Heart right ventricle (tissue), 16 donors: ENCODE data around the gene LAMTOR1. TPM values are rescaled to one million over a fixed set of nuclear protein-coding genes. Genes with fewer than 3 reads are reported as not detected.

ENCODE experiments used
- ATAC-seq, 8 donors: fragments of 200-7000 bp; cut with Tn5 transposase; one replicate each; pipeline ENCODE4 v1.9.1; 2020; ENCODE audit warnings: mild to moderate bottlenecking in 8 of 8, moderate library complexity in 8 of 8, moderate number of reproducible peaks in 1 of 8
- DNase-seq, 2 donors: peaks; one replicate each; pipeline ENCODE4 v3.0.0-alpha.2; 2020
- H3K27ac ChIP-seq, 10 donors: fragments of 200-600 bp; sonication (generic) in 2 of 10; one replicate each; pipeline versions ENCODE4 v1.5.0 to v1.8.0; 2020 to 2022; ENCODE audit warnings: mild to moderate bottlenecking in 3 of 10
- H3K27me3 ChIP-seq, 7 donors: fragments of 200-600 bp; one replicate each; pipeline ENCODE4 v1.8.0; 2021 to 2022; ENCODE audit warnings: mild to moderate bottlenecking in 2 of 7
- H3K36me3 ChIP-seq, 9 donors: fragments of 200-600 bp; sonication (generic) in 1 of 9; one replicate each; pipeline versions ENCODE4 v1.5.0 to v1.8.0; 2020 to 2022; ENCODE audit warnings: mild to moderate bottlenecking in 2 of 9
- H3K4me1 ChIP-seq, 9 donors: fragments of 200-600 bp; sonication (generic) in 1 of 9; one replicate each; pipeline versions ENCODE4 v1.5.0 to v1.8.0; 2020 to 2022; ENCODE audit warnings: mild to moderate bottlenecking in 4 of 9
- H3K4me3 ChIP-seq, 10 donors: fragments of 200-600 bp; sonication (generic) in 2 of 10; one replicate each; pipeline versions ENCODE4 v1.5.0 to v1.8.0; 2020 to 2022; ENCODE audit warnings: mild to moderate bottlenecking in 7 of 10, moderate library complexity in 2 of 10
- H3K9me3 ChIP-seq, 11 donors: fragments of 200-600 bp in 10 of 11; sonication (generic) in 2 of 11; one replicate each; pipeline versions ENCODE4 v1.5.0 to v1.8.0; 2013 to 2022; ENCODE audit warnings: mild to moderate bottlenecking in 2 of 11, control low read depth in 1 of 11, moderate library complexity in 1 of 11
- CTCF ChIP-seq, 9 donors: fragments of 200-600 bp; sonication (generic) in 2 of 9; IDR thresholded peaks; one replicate each; pipeline versions ENCODE4 v1.5.0 to v1.8.0; 2021 to 2022; ENCODE audit warnings: antibody characterized with exemption in 9 of 9, mild to moderate bottlenecking in 5 of 9, moderate library complexity in 1 of 9
- WGBS, 2 donors: extraction: QIAGEN DNeasy Blood & Tissue Kit; methylation state at CpG; one replicate each; pipeline ENCODE4 v1.1.7; 2013; ENCODE audit warnings: inconsistent platforms in 1 of 2; 5-methylcytosine and 5-hydroxymethylcytosine counted together
- intact Hi-C, 10 donors: fragments of 100-400 bp; cut with DNase I; formaldehyde crosslinking; loops; one replicate each; pipeline versions ENCODE4 v1.11.1 to v1.14.2; 2022
- polyA plus RNA-seq, 2 donors: library from polyadenylated mRNA; stranded (reverse); fragments of 200-250 nt; gene quantifications; one replicate each; pipeline ENCODE4 v1.2.3, GENCODE V29; 2013
- total RNA-seq, 10 donors: library from RNA; stranded (reverse); fragmentation: NEBNext Ultra II Directional in 3 of 10; extraction: Animal tissue kit (Norgen Biotek cat#: 25700) in 3 of 10; gene quantifications; one replicate each; pipeline versions ENCODE4 v1.2.1 to v1.2.4, GENCODE V29; 2021 to 2023
- donor health status: Arrhythmogenic right ventricular cardiomyopathy.
- donor health status: ischemic (EF 13 %, LVEDD 7.1; RV severe dilation, severe dysfunction).
- donor health status: healthy with polysubstance abuse.
- donor health status: DM: no; HTN: yes; CAD: no.
- donor health status: DM: no; HTN: no; CAD: no.
- donor health status: ischemic (EF 25% LVEDD 6.9; RV normal size, moderate dysfunction).
- donor health status: ischemic (EF 25% LVEDD 5.7; RV mildly dilated, moderate dysfunction).
- donor health status: healthy.
- donor health status: DM: yes; HTN: yes; CAD: no.
- donor health status: Ischemic cardiomyopathy.
- donor health status: ischemic (EF 35%, LVEDD 5.7; RV mildly dilated, moderate dysfunction).
- donor health status: nonischemic (EF 11% LVEDD 7.7; RV severe dilation, severe dysfunction).
- donor health status: DM: yes; HTN: yes; CAD: no.
- donor health status: PGD.
- donor health status: ischemic (EF 29% LVEDD 5.4; RV normal size, mild dysfunction).
- donor health status: nonischemic (EF 23%, LVEDD 6.1; RV moderate dilation, normal function).

Gene LAMTOR1
- total and polyA plus RNA-seq, 12 donors, result 58.3 to 158 (median 81.8) TPM

- intact Hi-C loops, result no loop called here
- Histone ChIP-seq H3K4me1 (peaks cover 6 to 67% (median 48%) of the 10 kb centered on the region in 9 donors), H3K9me3 (no peaks in the 10 kb centered on the region), H3K27me3 (no peaks in the 10 kb centered on the region), H3K27ac (peak overlapping the region in 6 of 10 donors; percentile 5 to 87 (median 54)), H3K36me3 (peaks cover 0 to 47% (median 0%) of the 10 kb centered on the region in 9 donors), H3K4me3 (no peak overlapping the region)
- no peak for ATAC-seq
- no peak for TF ChIP-seq CTCF (IDR thresholded peaks at IDR 0.05)
- DNase-seq, result no peak
Observed at GRCh38 chr11:72067676-72068075, 35.4 kb downstream of the LAMTOR1 start.

- ATAC-seq (no peak), DNase-seq (no peak)
- no peak for TF ChIP-seq CTCF (IDR thresholded peaks at IDR 0.05)
- intact Hi-C loops, result no loop called here
- no peaks in the 10 kb centered on the region for H3K9me3 ChIP-seq
- peak overlapping the region in 7 of 10 donors; percentile 5 to 87 (median 51) for H3K27ac ChIP-seq
- H3K4me1 ChIP-seq, result peaks cover 6 to 63% (median 46%) of the 10 kb centered on the region in 9 donors
- peaks cover 0 to 51% (median 0%) of the 10 kb centered on the region in 9 donors for H3K36me3 ChIP-seq
- H3K4me3 ChIP-seq, result no peak overlapping the region
- no peaks in the 10 kb centered on the region for H3K27me3 ChIP-seq
Observed at GRCh38 chr11:72067266-72067665, 35.8 kb downstream of the LAMTOR1 start.

GRCh38 chr11:72066855-72067254 is 36.2 kb downstream of the LAMTOR1 start:
- ATAC-seq, result no peak
- peak overlapping the region in 8 of 10 donors; percentile 5 to 87 (median 45) for H3K27ac ChIP-seq
- TF ChIP-seq CTCF (IDR thresholded peaks at IDR 0.05), result no peak
- peaks cover 6 to 59% (median 42%) of the 10 kb centered on the region in 9 donors for H3K4me1 ChIP-seq
- no peaks in the 10 kb centered on the region for H3K27me3 ChIP-seq
- H3K36me3 ChIP-seq, result peaks cover 0 to 55% (median 0%) of the 10 kb centered on the region in 9 donors
- intact Hi-C loops, result no loop called here
- no peak for DNase-seq
- H3K9me3 ChIP-seq, result no peaks in the 10 kb centered on the region
- no peak overlapping the region for H3K4me3 ChIP-seq

- no peak for DNase-seq
- Histone ChIP-seq H3K9me3 (no peaks in the 10 kb centered on the region), H3K36me3 (peaks cover 0 to 56% (median 0%) of the 10 kb centered on the region in 9 donors), H3K27me3 (no peaks in the 10 kb centered on the region), H3K4me1 (peaks cover 0 to 19% (median 13%) of the 10 kb centered on the region in 9 donors), H3K27ac (no peak overlapping the region), H3K4me3 (no peak overlapping the region)
- TF ChIP-seq CTCF (IDR thresholded peaks at IDR 0.05), result no peak
- intact Hi-C loops, result no loop called here
- WGBS, 2 donors, result 88 to 91% methylated on average over 5 of the region's 5 CpGs
- ATAC-seq, result no peak
Observed at GRCh38 chr11:72061739-72062396, 41.2 kb downstream of the LAMTOR1 start.
